ENCODE measurements around the gene STOX2. TPM values are rescaled to one million over a fixed set of nuclear protein-coding genes. Genes with fewer than 3 reads are reported as not detected.
"Not testable (repeated sequence)": the region's sequence is repeated elsewhere in the genome, so short reads cannot be mapped to it uniquely, and the experiment has no call there.

STOX2 gene
- total RNA-seq, 1 donor from 2014 or later = 9.4 TPM

DNA sequence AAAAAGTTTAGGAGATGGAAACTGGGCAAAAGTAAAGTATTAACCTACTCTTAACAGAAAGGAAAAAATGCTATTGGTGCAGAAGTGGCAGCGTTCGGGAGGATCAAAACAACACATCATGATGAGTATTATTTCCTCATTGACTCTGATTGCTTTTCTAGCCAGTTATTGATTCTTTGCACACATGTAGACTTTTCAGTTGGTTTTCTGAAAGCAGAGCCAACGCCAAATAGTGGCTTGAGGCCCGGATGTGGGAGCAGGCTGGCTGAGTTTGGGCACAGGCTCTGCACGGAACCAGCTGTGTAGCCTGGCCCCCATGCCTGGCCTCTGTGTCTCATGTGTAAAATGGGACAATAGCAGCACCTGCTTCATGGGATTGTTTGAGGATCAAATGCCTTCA lies 21.8 kb downstream of the STOX2 start:
- DNase-seq (ENCODE audit: low spot score) = no peak
- intact Hi-C loops (cut with DNase I) = no loop called here

DNA sequence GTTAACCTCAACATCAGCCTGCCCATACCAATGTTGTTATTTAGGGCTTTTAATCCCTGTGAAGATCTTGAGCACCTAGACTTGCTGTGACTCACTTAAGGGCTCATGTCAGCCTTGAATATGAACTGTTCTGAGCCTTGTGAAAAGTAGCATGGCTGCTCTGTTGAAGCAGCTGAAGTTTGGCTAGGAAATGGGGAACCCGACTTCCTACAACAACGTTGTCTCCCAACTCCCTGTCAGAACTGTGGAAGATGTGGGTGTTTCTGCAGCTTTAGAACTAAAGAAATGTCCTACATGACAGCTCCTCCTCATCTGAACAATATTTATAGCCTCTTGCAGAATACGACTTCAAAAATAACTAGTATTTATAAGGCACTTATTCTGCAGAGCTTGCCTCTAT lies 27.5 kb downstream of the STOX2 start:
- DNase-seq (ENCODE audit: low spot score) = no peak
- intact Hi-C loops (cut with DNase I) = no loop called here

DNA sequence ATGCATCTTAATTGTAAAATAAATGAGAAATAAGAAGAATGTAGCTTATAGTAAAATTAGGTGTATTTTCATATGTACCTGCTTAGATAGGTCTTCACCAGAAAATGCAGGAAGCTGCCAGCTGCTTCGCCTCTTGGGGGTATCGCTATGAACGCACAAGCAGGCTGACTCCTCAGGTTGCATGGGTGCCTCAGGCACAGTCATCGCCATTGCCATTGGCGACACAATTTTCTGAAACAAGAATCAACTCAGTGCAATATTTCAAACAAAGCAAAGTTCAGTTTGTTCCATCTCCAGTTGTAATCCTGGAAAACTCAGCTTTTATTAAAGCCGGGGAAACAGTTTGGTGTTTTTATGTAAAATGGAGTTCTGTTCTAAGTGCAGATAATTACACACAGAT lies 29.7 kb downstream of the STOX2 start:
- intact Hi-C loops (cut with DNase I) = no loop called here
- no peak for DNase-seq (ENCODE audit: low spot score)

GRCh38 chr4:183935355-183936005 lies 30.4 kb downstream of the STOX2 start:
- no peak for DNase-seq (ENCODE audit: low spot score)
- intact Hi-C loops (cut with DNase I) = no loop called here

- DNase-seq (ENCODE audit: low spot score) = no peak
- intact Hi-C loops (cut with DNase I) = no loop called here
These were observed 30.9 kb downstream of the STOX2 start for GRCh38 chr4:183936047-183936446.

- intact Hi-C loops (cut with DNase I) = no loop called here
- DNase-seq (ENCODE audit: low spot score) = no peak
These were observed 31.7 kb downstream of the STOX2 start for GRCh38 chr4:183936574-183937345.

DNA sequence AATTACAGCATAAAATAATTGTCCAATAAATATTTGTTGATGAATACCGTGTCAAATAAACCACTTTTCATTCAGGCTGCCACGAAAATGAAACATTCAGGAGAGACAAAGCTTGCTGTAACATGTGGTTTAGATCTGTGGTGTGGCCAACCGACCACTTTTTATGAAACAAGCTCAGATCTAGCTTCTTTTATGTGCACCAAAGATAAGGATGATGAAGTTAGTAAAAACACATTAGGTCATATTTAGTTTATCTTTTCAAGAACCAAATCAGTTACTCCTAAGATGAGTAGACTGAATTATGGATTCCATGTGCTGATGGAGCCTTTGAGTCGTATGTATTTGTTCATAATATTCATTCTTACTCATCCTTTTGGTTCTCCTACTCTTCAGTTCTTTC lies 35.8 kb downstream of the STOX2 start:
- intact Hi-C loops (cut with DNase I) = no loop called here
- DNase-seq (ENCODE audit: low spot score) = no peak

GRCh38 chr4:183941964-183942363 lies 36.9 kb downstream of the STOX2 start:
- intact Hi-C loops (cut with DNase I) = no loop called here
- DNase-seq (ENCODE audit: low spot score) = no peak

DNA sequence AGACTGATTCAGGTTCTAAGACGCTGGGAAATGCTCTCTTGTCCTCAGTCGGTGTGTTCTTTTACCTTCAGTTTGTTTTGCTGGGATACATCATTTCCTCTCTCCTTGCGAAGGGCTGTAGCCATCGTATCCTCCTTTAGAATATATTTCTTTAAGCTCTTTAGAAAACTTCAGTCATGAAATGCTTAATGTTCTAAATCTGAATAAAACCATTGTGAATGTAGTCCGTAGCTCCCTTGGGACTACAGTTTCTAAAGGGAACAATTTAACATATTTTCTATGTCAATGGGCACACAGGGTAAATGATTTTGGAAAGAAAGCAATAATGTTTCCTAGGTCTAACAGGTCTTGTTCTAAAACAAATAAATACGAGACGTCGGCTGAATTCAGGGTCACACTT lies 40.6 kb downstream of the STOX2 start:
- DNase-seq (ENCODE audit: low spot score) = no peak

DNA sequence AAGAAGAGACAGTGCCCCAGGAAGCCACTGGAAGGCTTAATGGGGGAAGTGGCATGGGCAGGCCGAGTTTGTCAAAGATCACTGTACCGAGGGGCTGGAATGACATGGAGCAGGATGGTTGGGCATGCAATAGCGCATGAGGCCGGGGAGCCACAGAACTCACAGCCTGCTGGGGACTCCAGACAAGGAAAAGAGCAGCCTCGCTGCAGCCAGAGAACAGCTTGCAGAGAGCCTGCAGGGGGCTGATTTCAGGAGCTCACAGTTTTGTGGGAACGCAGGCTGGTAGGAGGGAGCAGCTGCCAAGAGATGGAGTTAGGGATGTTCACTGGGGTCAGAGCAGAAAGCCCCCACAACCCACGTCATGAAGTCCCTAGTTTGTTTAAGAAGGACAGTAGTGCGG lies 45.4 kb downstream of the STOX2 start:
- intact Hi-C loops (cut with DNase I) = no loop called here
- DNase-seq (ENCODE audit: low spot score) = no peak

More for the DNA sequence above, 40.6 kb downstream of the STOX2 start:
- intact Hi-C loops (cut with DNase I) = no loop called here

- DNase-seq (ENCODE audit: low spot score); intact Hi-C loops (cut with DNase I): not testable (repeated sequence)
These were observed 47.5 kb downstream of the STOX2 start for GRCh38 chr4:183952652-183953051.

DNA sequence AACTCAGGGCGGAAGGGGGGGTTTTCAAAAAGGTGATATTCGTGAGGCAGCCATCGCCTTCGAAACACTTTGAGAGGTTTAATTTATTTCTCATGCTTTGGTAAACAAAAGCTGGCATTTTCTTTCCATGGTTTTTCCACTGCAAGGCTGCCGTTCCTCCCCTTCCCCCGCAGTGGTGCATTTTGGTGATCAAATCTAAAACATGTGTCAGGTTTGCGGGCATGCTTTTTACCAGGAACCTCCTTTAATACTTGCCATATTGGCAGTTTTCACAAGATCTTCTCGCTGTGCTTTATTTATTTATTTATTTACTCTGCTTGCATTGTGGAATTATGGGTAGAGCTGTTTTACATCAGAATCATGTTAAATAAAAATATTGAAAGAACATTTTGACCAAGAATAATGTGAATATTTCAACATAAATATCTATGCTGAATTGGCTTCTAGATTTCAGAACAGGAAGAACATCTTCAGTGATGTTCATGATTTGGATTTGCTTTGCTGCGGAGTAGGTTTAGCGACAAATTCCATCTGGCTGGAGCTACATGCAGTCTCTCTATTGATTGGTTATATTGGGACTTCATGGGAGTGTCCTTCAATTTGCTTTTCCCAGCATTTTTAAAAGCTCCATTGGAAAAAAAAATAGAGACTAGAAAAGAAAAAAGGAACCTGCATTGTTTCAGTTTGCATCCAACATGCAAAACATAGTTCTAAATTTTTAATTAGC lies 54.4 kb downstream of the STOX2 start:
- intact Hi-C loops (cut with DNase I) = loop anchor here (1.0 kb wide), 1 partner anchor 54 kb away; the partner anchor contains the start of gene STOX2
- no peak for DNase-seq (ENCODE audit: low spot score)

- intact Hi-C loops (cut with DNase I) = loop anchor here (1.0 kb wide), 1 partner anchor 55 kb away; the partner anchor contains the start of gene STOX2
- DNase-seq (ENCODE audit: low spot score) = no peak
These were observed 54.9 kb downstream of the STOX2 start for GRCh38 chr4:183960046-183960420.

- DNase-seq (ENCODE audit: low spot score) = no peak
These were observed 55.9 kb downstream of the STOX2 start for GRCh38 chr4:183960962-183961541.

GRCh38 chr4:183961795-183962194 lies 56.7 kb downstream of the STOX2 start:
- intact Hi-C loops (cut with DNase I) = no loop called here
- DNase-seq (ENCODE audit: low spot score) = no peak

More at GRCh38 chr4:183960962-183961541, 55.9 kb downstream of the STOX2 start:
- intact Hi-C loops (cut with DNase I) = loop anchor here (1.0 kb wide), 1 partner anchor 56 kb away; the partner anchor contains the start of gene STOX2

- no peak for DNase-seq (ENCODE audit: low spot score)
These were observed 57.3 kb downstream of the STOX2 start for GRCh38 chr4:183962419-183962818.

GRCh38 chr4:183966371-183966770 lies 61.3 kb downstream of the STOX2 start:
- DNase-seq (ENCODE audit: low spot score) = no peak
- intact Hi-C loops (cut with DNase I) = no loop called here

More at GRCh38 chr4:183962419-183962818, 57.3 kb downstream of the STOX2 start:
- intact Hi-C loops (cut with DNase I) = no loop called here

DNA sequence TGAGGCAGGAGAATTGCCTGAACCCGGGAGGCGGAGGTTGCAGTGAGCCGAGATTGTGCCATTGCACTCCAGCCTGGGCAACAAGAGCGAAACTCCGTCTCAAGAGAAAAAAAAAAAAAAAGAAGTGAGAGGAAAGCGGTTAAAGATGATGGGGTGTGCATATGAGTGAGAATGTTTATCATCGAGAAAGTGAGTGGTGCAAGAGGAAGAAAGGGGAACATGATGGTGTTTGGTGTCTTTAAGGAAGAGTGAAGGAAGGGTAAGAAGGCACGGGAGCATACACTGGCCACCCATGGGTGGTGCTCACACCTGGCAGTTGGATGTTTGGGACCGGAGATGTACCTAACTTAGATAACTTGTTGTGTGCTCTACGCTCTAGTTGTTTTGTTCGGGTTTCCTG lies 62.2 kb downstream of the STOX2 start:
- intact Hi-C loops (cut with DNase I) = no loop called here
- DNase-seq (ENCODE audit: low spot score) = no peak

GRCh38 chr4:183968502-183968901 lies 63.4 kb downstream of the STOX2 start:
- intact Hi-C loops (cut with DNase I) = no loop called here

GRCh38 chr4:183968931-183969330 lies 63.8 kb downstream of the STOX2 start:
- no peak for DNase-seq (ENCODE audit: low spot score)
- intact Hi-C loops (cut with DNase I) = no loop called here

More at GRCh38 chr4:183968502-183968901, 63.4 kb downstream of the STOX2 start:
- DNase-seq (ENCODE audit: low spot score) = no peak

All from cardiac septum (tissue), 1 donor.